A549 (cell line): Measurements from ENCODE around the gene TMEM108. TPM values are rescaled to one million over a fixed set of nuclear protein-coding genes. Genes with fewer than 3 reads are reported as not detected.

ENCODE experiments used
- ATAC-seq, 2 experiments: fragments of 200-7000 bp in 1 of 2; fragments of >200 bp in 1 of 2; cut with Nextera tagmentation in 1 of 2; cut with Tn5 transposase in 1 of 2; 3 replicates each; pipeline versions ENCODE4 v1.8.0 to v1.9.1; 2018 to 2020; ENCODE audit warnings: mild to moderate bottlenecking in 1 of 2, moderate library complexity in 1 of 2
- CTCF ChIA-PET: fragments of 300-600 bp; sonication (Branson Sonifier 250); formaldehyde crosslinking; extraction: SDS; loops from one replicate; lab custom pipeline; 2021; ENCODE audit warnings: antibody characterized with exemption, inconsistent platforms; lab: Yijun Ruan, JAX
- POLR2A ChIA-PET: fragments of 350-600 bp; formaldehyde crosslinking; extraction: SDS; loops from one replicate; lab custom pipeline; 2021; ENCODE audit warnings: antibody characterized with exemption, inconsistent platforms; lab: Yijun Ruan, JAX
- DNase-seq, 2 experiments: peaks; one replicate each; pipeline versions ENCODE4 v3.0.0 to v3.0.0-alpha.2; 2011 to 2016; ENCODE audit warnings: low read depth in 1 of 2, low spot score in 1 of 2
- FAIRE-seq: peaks from 2 replicates; lab custom pipeline; 2011; peaks lifted over from hg19 to GRCh38; lab: Jason Lieb, UNC
- H3K27ac ChIP-seq, 2 experiments: fragments of >200 bp; sonication (Bioruptor Twin); formaldehyde crosslinking; 3 replicates each; pipeline ENCODE4 v1.5.1; 2016 to 2017
- H3K4me1 ChIP-seq: fragments of >200 bp; sonication (Bioruptor Twin); formaldehyde crosslinking; 3 replicates; pipeline ENCODE4 v1.6.1; 2016
- H3K4me2 ChIP-seq: fragments of >200 bp; sonication (Bioruptor Twin); formaldehyde crosslinking; 3 replicates; pipeline ENCODE4 v1.6.1; 2016
- H3K4me3 ChIP-seq: fragments of >200 bp; sonication (Bioruptor Twin); formaldehyde crosslinking; 3 replicates; pipeline ENCODE4 v1.5.1; 2016
- H3K9me3 ChIP-seq: fragments of >200 bp; sonication (Bioruptor Twin); formaldehyde crosslinking; 3 replicates; pipeline ENCODE4 v1.6.1; 2016
- CBX8 ChIP-seq: fragments of 200-600 bp; sonication (generic); IDR thresholded peaks from 2 replicates; pipeline ENCODE4 v1.6.1; 2016
- CEBPB ChIP-seq, 2 experiments: fragments of >200 bp in 1 of 2; sonication (Bioruptor Twin) in 1 of 2; formaldehyde crosslinking in 1 of 2; IDR thresholded peaks; 2 replicates each; pipeline ENCODE4 v1.6.1; 2012 to 2016
- CHD2 ChIP-seq: fragments of 150-350 bp; IDR thresholded peaks from 2 replicates; pipeline ENCODE4 v1.6.1; 2014; ENCODE audit warnings: low read length; ENCODE audit not compliant: partially characterized antibody
- CTCF ChIP-seq: fragments of >200 bp; sonication (Bioruptor Twin); formaldehyde crosslinking; IDR thresholded peaks from 3 replicates; pipeline ENCODE4 v1.5.1; 2016
- ELK1 ChIP-seq: fragments of 150-350 bp; IDR thresholded peaks from 2 replicates; pipeline ENCODE4 v1.6.1; 2014; ENCODE audit warnings: low read depth, mild to moderate bottlenecking, low read length
- FOSB ChIP-seq: fragments of 250-450 bp; sonication (Bioruptor Pico); IDR thresholded peaks from 2 replicates; pipeline ENCODE4 v1.5.0; 2020; ENCODE audit warnings: mild to moderate bottlenecking, moderate library complexity
- FOSL2 ChIP-seq, 2 experiments: fragments of 450-650 bp in 1 of 2; fragments of >200 bp in 1 of 2; sonication (Bioruptor Twin) in 1 of 2; formaldehyde crosslinking; IDR thresholded peaks; 2 replicates each; pipeline versions ENCODE4 v1.5.0 to v1.6.1; 2016 to 2020; ENCODE audit warnings: mild to moderate bottlenecking in 1 of 2, moderate library complexity in 1 of 2
- GATA3 ChIP-seq: IDR thresholded peaks from 2 replicates; pipeline ENCODE4 v1.6.1; 2012; ENCODE audit warnings: borderline replicate concordance
- HEYL ChIP-seq: fragments of 250-450 bp; sonication (Bioruptor Pico); IDR thresholded peaks from 2 replicates; pipeline ENCODE4 v1.8.0; 2021; ENCODE audit warnings: mild to moderate bottlenecking, moderate library complexity
- HOXA7 ChIP-seq: fragments of 250-450 bp; sonication (Bioruptor Pico); IDR thresholded peaks from 2 replicates; pipeline ENCODE4 v1.5.0; 2020; ENCODE audit warnings: mild to moderate bottlenecking, moderate library complexity
- JUN ChIP-seq, 2 experiments: fragments of >200 bp; sonication (Bioruptor Twin); formaldehyde crosslinking; IDR thresholded peaks; 2 replicates in 1 of 2; 3 replicates in 1 of 2; pipeline ENCODE4 v1.6.1; 2016 to 2017
- JUNB ChIP-seq: fragments of >200 bp; sonication (Bioruptor Twin); formaldehyde crosslinking; IDR thresholded peaks from 2 replicates; pipeline ENCODE4 v1.6.1; 2016
- MAFK ChIP-seq: fragments of 450-650 bp; IDR thresholded peaks from 2 replicates; pipeline ENCODE4 v1.6.1; 2014; ENCODE audit not compliant: partially characterized antibody
- NFE2L2 ChIP-seq: fragments of 150-350 bp; conservative IDR thresholded peaks from 2 replicates; pipeline ENCODE4 v1.6.1; 2014; ENCODE audit warnings: low read length
- NPAS2 ChIP-seq: fragments of 250-450 bp; sonication (Bioruptor Pico); IDR thresholded peaks from 2 replicates; pipeline ENCODE4 v1.8.0; 2022; ENCODE audit warnings: mild to moderate bottlenecking, moderate library complexity, borderline replicate concordance
- POLR2A ChIP-seq: IDR thresholded peaks from 2 replicates; pipeline ENCODE4 v1.6.1; 2012; ENCODE audit warnings: mild to moderate bottlenecking, low read length
- RAD21 ChIP-seq, 2 experiments: fragments of >200 bp in 1 of 2; sonication (Bioruptor Twin) in 1 of 2; formaldehyde crosslinking in 1 of 2; IDR thresholded peaks in 1 of 2; conservative IDR thresholded peaks in 1 of 2; 2 replicates in 1 of 2; 3 replicates in 1 of 2; pipeline ENCODE4 v1.6.1; 2012 to 2018; ENCODE audit warnings: inconsistent platforms in 1 of 2
- RFX5 ChIP-seq: fragments of 450-650 bp; IDR thresholded peaks from 2 replicates; pipeline ENCODE4 v1.7.1; 2014; ENCODE audit warnings: antibody characterized with exemption, mild to moderate bottlenecking, moderate library complexity
- SMC3 ChIP-seq: fragments of >200 bp; sonication (Bioruptor Twin); formaldehyde crosslinking; IDR thresholded peaks from 3 replicates; pipeline ENCODE4 v1.6.1; 2018; ENCODE audit warnings: inconsistent platforms
- SREBF2 ChIP-seq: fragments of 450-650 bp; IDR thresholded peaks from 2 replicates; pipeline ENCODE4 v1.6.1; 2014; ENCODE audit warnings: mild to moderate bottlenecking, moderate library complexity
- TP53 ChIP-seq: fragments of 250-450 bp; sonication (Bioruptor Pico); IDR thresholded peaks from 2 replicates; pipeline ENCODE4 v1.5.0; 2021; ENCODE audit warnings: mild to moderate bottlenecking, moderate library complexity
- ZC3H11A ChIP-seq: fragments of 450-650 bp; IDR thresholded peaks from 2 replicates; pipeline ENCODE4 v1.6.1; 2014; ENCODE audit warnings: antibody characterized with exemption, mild to moderate bottlenecking
- ZNF302 ChIP-seq: fragments of 250-450 bp; sonication (Bioruptor Pico); IDR thresholded peaks from 2 replicates; pipeline ENCODE4 v1.9.0; 2021; ENCODE audit warnings: inconsistent platforms, mild to moderate bottlenecking, moderate library complexity
- ZSCAN20 ChIP-seq: fragments of 250-450 bp; sonication (Bioruptor Pico); IDR thresholded peaks from 2 replicates; pipeline ENCODE4 v1.8.0; 2022; ENCODE audit warnings: mild to moderate bottlenecking, moderate library complexity
- WGBS: methylation state at CpG from one replicate; pipeline ENCODE4 v1.1.6; 2017; ENCODE audit errors: missing lambda C conversion rate; 5-methylcytosine and 5-hydroxymethylcytosine counted together
- polyA plus RNA-seq, 4 experiments: library from polyadenylated mRNA; depleted of rRNA in 3 of 4; stranded (reverse); fragments of >200 nt; fragmentation: RNase III in 1 of 4; extraction: RNeasy Plus Mini Kit Qiagen cat#74134 plus additional on column Dnase treatment in 1 of 4; gene quantifications; 2 replicates in 3 of 4; 3 replicates in 1 of 4; pipeline ENCODE4 v1.2.3, GENCODE V29; 2011 to 2017

TMEM108 gene
- polyA plus RNA-seq, 2 of the 4 experiments (the other 2 are of a cell fraction), result not detected

- H3K4me3 ChIP-seq, result no peak overlapping the region
- ATAC-seq, result peak; percentile 78 to 82
- DNase-seq, result peak; percentile 24 to 27
- no peak overlapping the region for H3K4me2 ChIP-seq
- no peaks in the 10 kb centered on the region for H3K9me3 ChIP-seq
- no peak overlapping the region for H3K27ac ChIP-seq
- WGBS, result 20% methylated on average over 1 of the region's 3 CpGs
- CTCF ChIA-PET, result interaction anchor here (1.0 to 2.1 kb wide), 6 partner anchors 10 to 652 kb away, joined by 3 to 9 read pairs (median 4); no protein-coding TSS in a partner anchor
- POLR2A ChIA-PET, result no interaction called here
- no peak for FAIRE-seq
- TF ChIP-seq CTCF (peak; percentile 26; the same call in 2 of the 3 replicates), SMC3 (peak; percentile 35; the same call in 1 of the 3 replicates), RAD21 (conservative IDR thresholded peaks at IDR 0.05 in 1 of 2, IDR thresholded peaks at IDR 0.05 in 1 of 2) (peak in 1 of 2 experiments; percentile 44; a peak in 2 of 5 replicates), CEBPB (IDR thresholded peaks at IDR 0.05) (peak in 1 of 2 experiments; percentile 50; a peak in 2 of 4 replicates), GATA3 (no peak)
- no peaks in the 10 kb centered on the region for H3K4me1 ChIP-seq
These were observed 339.2 kb downstream of the TMEM108 start for GRCh38 chr3:133377396-133377795.

- CTCF ChIA-PET, result interaction anchor here (0.8 to 3.6 kb wide), 5 partner anchors 21 to 654 kb away, joined by 3 to 13 read pairs (median 7); no protein-coding TSS in a partner anchor
- 76% methylated on average over 11 of the region's 19 CpGs for WGBS
- Histone ChIP-seq H3K4me1 (no peaks in the 10 kb centered on the region), H3K27ac (no peak overlapping the region), H3K4me2 (no peak overlapping the region), H3K4me3 (no peak overlapping the region), H3K9me3 (no peaks in the 10 kb centered on the region)
- ATAC-seq (no peak), DNase-seq (no peak), FAIRE-seq (no peak)
- POLR2A ChIA-PET, result no interaction called here
- TF ChIP-seq HOXA7 (no peak), RFX5 (no peak), POLR2A (no peak), CEBPB (IDR thresholded peaks at IDR 0.05) (no peak), CBX8 (no peak), SREBF2 (no peak), FOSL2 (IDR thresholded peaks at IDR 0.05) (no peak), FOSL2 (CRISPR knock-in tag; IDR thresholded peaks at IDR 0.05) (no peak), HEYL (CRISPR knock-in tag) (no peak), ZNF302 (no peak)
These were observed 341.7 kb downstream of the TMEM108 start for GRCh38 chr3:133379926-133380325.

- 61% methylated on average over 8 of the region's 16 CpGs for WGBS
- no peak for ATAC-seq
These were observed 342.5 kb downstream of the TMEM108 start for GRCh38 chr3:133380481-133381225.

More at GRCh38 chr3:133380481-133381225, 342.5 kb downstream of the TMEM108 start:
- H3K4me3 ChIP-seq, result no peak overlapping the region
- H3K9me3 ChIP-seq, result no peaks in the 10 kb centered on the region
- TF ChIP-seq CBX8 (no peak), NFE2L2 (no peak), HOXA7 (no peak), NPAS2 (CRISPR knock-in tag) (no peak), ELK1 (no peak), CHD2 (no peak), TP53 (CRISPR knock-in tag) (no peak), JUN (IDR thresholded peaks at IDR 0.05) (no peak), SREBF2 (no peak), FOSL2 (IDR thresholded peaks at IDR 0.05) (no peak), FOSL2 (CRISPR knock-in tag; IDR thresholded peaks at IDR 0.05) (no peak), ZSCAN20 (CRISPR knock-in tag) (no peak), MAFK (no peak), FOSB (CRISPR knock-in tag) (no peak), JUNB (no peak), ZC3H11A (no peak)
- DNase-seq, result no peak
- no peak overlapping the region for H3K4me2 ChIP-seq
- H3K27ac ChIP-seq, result no peak overlapping the region
- CTCF ChIA-PET, result interaction anchor here (0.8 to 3.6 kb wide), 5 partner anchors 20 to 654 kb away, joined by 3 to 13 read pairs (median 7); no protein-coding TSS in a partner anchor
- POLR2A ChIA-PET, result no interaction called here
- H3K4me1 ChIP-seq, result no peaks in the 10 kb centered on the region
- FAIRE-seq, result no peak
